ENCODE data around the gene SAMD4B. TPM values are rescaled to one million over a fixed set of nuclear protein-coding genes. Genes with fewer than 3 reads are reported as not detected.
A peak's percentile ranks its signal among the peaks of the same experiment; 100 is the strongest.

SAMD4B gene
- total RNA-seq, 2 experiments from 2014 or later: 59.4 to 60.0 TPM

DNA sequence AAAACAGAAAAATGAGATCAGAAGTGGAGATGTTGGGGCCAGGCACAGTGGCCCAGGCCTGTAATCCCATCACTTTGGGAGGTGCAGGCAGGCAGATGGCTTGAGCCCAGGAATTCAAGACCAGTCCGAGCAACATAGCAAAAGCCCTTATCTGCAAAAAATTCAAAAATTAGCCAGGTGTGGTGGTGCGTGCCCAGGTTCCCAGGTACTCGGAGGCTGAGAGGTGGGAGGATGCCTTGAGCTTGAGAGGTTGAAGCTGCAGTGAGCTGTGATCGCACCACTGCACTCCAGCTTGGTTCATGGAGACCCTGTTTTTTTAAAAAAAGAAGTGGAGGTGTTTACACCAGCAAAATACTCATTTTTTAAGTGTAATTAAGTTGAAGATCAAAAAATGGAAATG, 57.8 kb downstream of the SAMD4B start:
- peak overlapping the region; percentile 9 for H3K27ac ChIP-seq (ENCODE audit: low read depth, low read length, poor library complexity, severe bottlenecking)
- no TSS peak for BruUV-seq (replicated peaks)
- H3K9me2 ChIP-seq (ENCODE audit: insufficient read depth, low read length): no peaks in the 10 kb centered on the region
- H3K9me3 ChIP-seq (ENCODE audit: low read length): no peaks in the 10 kb centered on the region
- ChIA-PET CTCF (ENCODE audit: unreplicated experiment) (no interaction called here), POLR2A (no interaction called here)
- TF ChIP-seq, protein P1, sequence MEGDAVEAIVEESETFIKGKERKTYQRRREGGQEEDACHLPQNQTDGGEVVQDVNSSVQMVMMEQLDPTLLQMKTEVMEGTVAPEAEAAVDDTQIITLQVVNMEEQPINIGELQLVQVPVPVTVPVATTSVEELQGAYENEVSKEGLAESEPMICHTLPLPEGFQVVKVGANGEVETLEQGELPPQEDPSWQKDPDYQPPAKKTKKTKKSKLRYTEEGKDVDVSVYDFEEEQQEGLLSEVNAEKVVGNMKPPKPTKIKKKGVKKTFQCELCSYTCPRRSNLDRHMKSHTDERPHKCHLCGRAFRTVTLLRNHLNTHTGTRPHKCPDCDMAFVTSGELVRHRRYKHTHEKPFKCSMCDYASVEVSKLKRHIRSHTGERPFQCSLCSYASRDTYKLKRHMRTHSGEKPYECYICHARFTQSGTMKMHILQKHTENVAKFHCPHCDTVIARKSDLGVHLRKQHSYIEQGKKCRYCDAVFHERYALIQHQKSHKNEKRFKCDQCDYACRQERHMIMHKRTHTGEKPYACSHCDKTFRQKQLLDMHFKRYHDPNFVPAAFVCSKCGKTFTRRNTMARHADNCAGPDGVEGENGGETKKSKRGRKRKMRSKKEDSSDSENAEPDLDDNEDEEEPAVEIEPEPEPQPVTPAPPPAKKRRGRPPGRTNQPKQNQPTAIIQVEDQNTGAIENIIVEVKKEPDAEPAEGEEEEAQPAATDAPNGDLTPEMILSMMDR (conservative IDR thresholded peaks at IDR 0.05; ENCODE audit: low read length): no peak
- TF ChIP-seq EZH2phosphoT487 (IDR thresholded peaks at IDR 0.05; ENCODE audit: borderline replicate concordance, low read depth, low read length): no peak
- peaks cover 75% of the 10 kb centered on the region for H3K4me1 ChIP-seq (ENCODE audit: insufficient read depth, low read length, poor library complexity, severe bottlenecking)
- intact Hi-C loops (cut with micrococcal nuclease; ENCODE audit: unreplicated experiment): loop anchor here (10.0 kb wide), 2 partner anchors 545 to 555 kb away; no protein-coding TSS in a partner anchor
- H4K20me1 ChIP-seq (ENCODE audit: insufficient read depth, low read length): no peaks in the 10 kb centered on the region
- H3K36me3 ChIP-seq (ENCODE audit: insufficient read depth, low read length): peaks cover 22% of the 10 kb centered on the region
- no peaks in the 10 kb centered on the region for H3K79me2 ChIP-seq (ENCODE audit: insufficient read depth, low read depth, low read length)
- no peak overlapping the region for H2AFZ ChIP-seq (ENCODE audit: low read length)
- no peak overlapping the region for H3K4me3 ChIP-seq (ENCODE audit: low read depth, low read length, poor library complexity, severe bottlenecking)
- 0 out of 2 replicates have a peak overlapping the region, but pooled peaks have one; percentile 8 for H3K4me2 ChIP-seq (ENCODE audit: low read length)
- no peak for DNase-seq (ENCODE audit: low spot score)

DNA sequence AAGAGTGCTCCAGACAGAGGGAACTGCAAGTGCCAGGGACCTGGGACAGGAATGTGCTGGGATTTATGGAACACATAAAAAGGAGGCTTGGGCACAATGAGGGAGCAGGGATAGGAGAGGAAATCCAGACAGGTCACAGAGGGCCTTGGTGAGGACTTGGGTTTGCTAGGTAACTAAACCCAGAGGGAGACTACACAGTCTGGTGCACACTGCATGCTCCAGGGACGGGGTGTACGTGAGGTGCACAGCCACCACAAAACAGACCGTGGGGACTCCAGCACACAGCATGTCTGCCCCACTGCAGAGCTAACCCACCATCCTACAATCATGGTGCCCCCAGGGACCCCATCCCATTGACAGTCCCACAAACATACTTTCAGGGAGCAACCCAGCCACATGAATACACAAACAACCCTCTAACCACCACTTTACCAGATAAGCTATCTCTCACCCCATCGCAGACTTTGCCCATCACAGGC, 58.9 kb downstream of the SAMD4B start:
- DNase-seq (ENCODE audit: low spot score): peak; percentile 34
- Histone ChIP-seq H3K4me1 (ENCODE audit: insufficient read depth, low read length, poor library complexity, severe bottlenecking) (peaks cover 86% of the 10 kb centered on the region), H3K4me2 (ENCODE audit: low read length) (peak overlapping the region; percentile 96), H3K79me2 (ENCODE audit: insufficient read depth, low read depth, low read length) (no peaks in the 10 kb centered on the region), H3K4me3 (ENCODE audit: low read depth, low read length, poor library complexity, severe bottlenecking) (peak overlapping the region; percentile 62), H2AFZ (ENCODE audit: low read length) (peak overlapping the region; percentile 12; the same call in 1 of the 2 replicates), H3K9me3 (ENCODE audit: low read length) (no peaks in the 10 kb centered on the region), H3K27ac (ENCODE audit: low read depth, low read length, poor library complexity, severe bottlenecking) (peak overlapping the region; percentile 91), H3K36me3 (ENCODE audit: insufficient read depth, low read length) (peaks cover 14% of the 10 kb centered on the region), H3K9me2 (ENCODE audit: insufficient read depth, low read length) (no peaks in the 10 kb centered on the region), H4K20me1 (ENCODE audit: insufficient read depth, low read length) (no peaks in the 10 kb centered on the region)
- TF ChIP-seq, protein P1 (conservative IDR thresholded peaks at IDR 0.05; ENCODE audit: low read length): no peak
- no peak for TF ChIP-seq EZH2phosphoT487 (IDR thresholded peaks at IDR 0.05; ENCODE audit: borderline replicate concordance, low read depth, low read length)
- intact Hi-C loops (cut with micrococcal nuclease; ENCODE audit: unreplicated experiment): loop anchor here (10.0 kb wide), 2 partner anchors 546 to 554 kb away; no protein-coding TSS in a partner anchor
- BruUV-seq (replicated peaks): no TSS peak
- CTCF ChIA-PET (ENCODE audit: unreplicated experiment): interaction anchor here (0.6 to 1.1 kb wide), 2 partner anchors 11 to 80 kb away, joined by 3 to 15 read pairs; partner anchors contain the start of gene TIMM50
- POLR2A ChIA-PET: interaction anchor here (0.6 to 2.1 kb wide), 5 partner anchors 10 to 543 kb away, joined by 3 to 6 read pairs (median 5); partner anchors contain the start of genes MED29 and PAF1
